B cell (primary cell): ENCODE measurements around the gene L3MBTL3. TPM values are rescaled to one million over a fixed set of nuclear protein-coding genes. Genes with fewer than 3 reads are reported as not detected.

Experiments used
- ATAC-seq: fragments of 200-7000 bp; cut with Tn5 transposase; one replicate; pipeline ENCODE4 v1.10.0; 2021; ENCODE audit warnings: low read depth, mild to moderate bottlenecking, moderate number of reproducible peaks, moderate library complexity
- CTCF ChIA-PET: fragments of 350-600 bp; sonication (Branson Sonifier 250); formaldehyde crosslinking; loops from one replicate; lab custom pipeline; 2021; ENCODE audit warnings: antibody characterized with exemption, inconsistent platforms; lab: Charles Lee
- POLR2A ChIA-PET: fragments of 350-600 bp; sonication (Branson Sonifier 250); formaldehyde crosslinking; loops from one replicate; lab custom pipeline; 2021; ENCODE audit warnings: antibody characterized with exemption; lab: Charles Lee
- DNase-seq: peaks from one replicate; pipeline ENCODE4 v3.0.0; 2013
- H2AFZ ChIP-seq: 2 replicates; pipeline ENCODE4 v1.6.1; 2012; ENCODE audit warnings: mild to moderate bottlenecking, low read depth, low read length; ENCODE audit not compliant: insufficient read depth, poor library complexity, severe bottlenecking
- H3K27ac ChIP-seq, 2 donors: 1 replicate in 1 of 2; 2 replicates in 1 of 2; pipeline ENCODE4 v1.5.1; 2012 to 2013; ENCODE audit warnings: low read length in 2 of 2, mild to moderate bottlenecking in 2 of 2, moderate library complexity in 1 of 2
- H3K27me3 ChIP-seq, 4 experiments: fragments of 200-600 bp in 1 of 4; sonication (generic) in 1 of 4; replicated peaks in 1 of 4; 1 replicate in 2 of 4; 2 replicates in 2 of 4; pipeline versions ENCODE4 v1.6.1 to v1.7.0; 2013 to 2016; ENCODE audit warnings: low read length in 3 of 4, mild to moderate bottlenecking in 2 of 4, mixed read lengths in 1 of 4, moderate library complexity in 1 of 4; ENCODE audit not compliant: insufficient read depth in 4 of 4, control insufficient read depth in 3 of 4; ENCODE audit errors: control extremely low read depth in 1 of 4
- H3K36me3 ChIP-seq, 2 experiments: replicated peaks in 1 of 2; 1 replicate in 1 of 2; 2 replicates in 1 of 2; pipeline versions ENCODE4 v1.6.1 to v1.7.1; 2013; ENCODE audit warnings: low read length in 1 of 2; ENCODE audit not compliant: insufficient read depth in 2 of 2, control insufficient read depth in 1 of 2; ENCODE audit errors: control extremely low read depth in 1 of 2, extremely low read depth in 1 of 2
- H3K4me1 ChIP-seq, 2 donors: fragments of 200-600 bp in 1 of 2; sonication (generic) in 1 of 2; 1 replicate in 1 of 2; 2 replicates in 1 of 2; pipeline versions ENCODE4 v1.5.1 to v1.6.1; 2013 to 2017; ENCODE audit warnings: low read length in 2 of 2; ENCODE audit not compliant: control insufficient read depth in 2 of 2, insufficient read depth in 2 of 2
- H3K4me2 ChIP-seq: replicated peaks from 2 replicates; pipeline ENCODE3; 2012; ENCODE audit warnings: mild to moderate bottlenecking, low read depth, low read length; ENCODE audit not compliant: poor library complexity, severe bottlenecking
- H3K4me3 ChIP-seq, 5 experiments: fragments of 200-600 bp in 1 of 5; sonication (generic) in 1 of 5; 1 replicate in 3 of 5; 2 replicates in 2 of 5; pipeline versions ENCODE4 v1.5.1 to v1.7.0; 2011 to 2016; ENCODE audit warnings: low read length in 4 of 5, mild to moderate bottlenecking in 4 of 5, low read depth in 2 of 5, control low read depth in 1 of 5, moderate library complexity in 1 of 5; ENCODE audit not compliant: insufficient read depth in 1 of 5; ENCODE audit errors: control extremely low read depth in 1 of 5, extremely low read depth in 1 of 5
- H3K79me2 ChIP-seq: fragments of 200-600 bp; sonication (generic); one replicate; pipeline ENCODE4 v1.6.0; 2016; ENCODE audit warnings: low read length; ENCODE audit not compliant: control insufficient read depth, insufficient read depth
- H3K9ac ChIP-seq: fragments of 200-600 bp; sonication (generic); 2 replicates; pipeline ENCODE4 v1.6.1; 2017; ENCODE audit warnings: mild to moderate bottlenecking, low read length, moderate library complexity
- H3K9me3 ChIP-seq, 3 donors: one replicate each; pipeline versions ENCODE4 v1.6.1 to v1.7.1; 2013; ENCODE audit warnings: low read length in 2 of 3; ENCODE audit not compliant: control insufficient read depth in 2 of 3, insufficient read depth in 1 of 3; ENCODE audit errors: control extremely low read depth in 1 of 3
- H4K20me1 ChIP-seq: 2 replicates; pipeline ENCODE4 v1.6.0; 2012; ENCODE audit warnings: mild to moderate bottlenecking, low read length; ENCODE audit not compliant: insufficient read depth, control insufficient read depth, poor library complexity, severe bottlenecking
- H3K27ac Mint-ChIP-seq: one replicate; pipeline ENCODE4 v1.8.0; 2021; ENCODE audit warnings: mixed read lengths
- H3K27me3 Mint-ChIP-seq: one replicate; pipeline ENCODE4 v1.8.0; 2021; ENCODE audit warnings: mixed read lengths
- H3K4me1 Mint-ChIP-seq: one replicate; pipeline ENCODE4 v1.8.0; 2021; ENCODE audit warnings: mixed read lengths
- H3K4me3 Mint-ChIP-seq: one replicate; pipeline ENCODE4 v1.8.0; 2021; ENCODE audit warnings: mixed read lengths
- H3K9me3 Mint-ChIP-seq: one replicate; pipeline ENCODE4 v1.8.0; 2022; ENCODE audit warnings: mixed read lengths; ENCODE audit not compliant: insufficient read depth
- EZH2 ChIP-seq: IDR thresholded peaks from 2 replicates; pipeline ENCODE4 v1.6.1; 2012; ENCODE audit warnings: borderline replicate concordance, low read depth, mild to moderate bottlenecking, moderate library complexity, low read length; ENCODE audit not compliant: insufficient read depth, poor library complexity, severe bottlenecking
- WGBS: methylation state at CpG from one replicate; pipeline ENCODE4 v1.1.5; 2013; ENCODE audit warnings: missing lambda C conversion rate; ENCODE audit not compliant: insufficient coverage; 5-methylcytosine and 5-hydroxymethylcytosine counted together
- intact Hi-C: fragments of 100-400 bp; cut with micrococcal nuclease; formaldehyde crosslinking; loops from one replicate; pipeline ENCODE4 v1.10.0; 2022
- polyA plus RNA-seq: library from polyadenylated mRNA; depleted of rRNA; stranded (reverse); fragments of >200 nt; gene quantifications from 2 replicates; pipeline ENCODE4 v1.2.3, GENCODE V29; 2012
- total RNA-seq, 2 donors: library from RNA; stranded (reverse); fragments of 120-200 nt in 1 of 2; gene quantifications; 1 replicate in 1 of 2; 2 replicates in 1 of 2; pipeline versions ENCODE4 v1.2.3 to v1.2.4, GENCODE V29; 2013 to 2022
- TF ChIP-seq, protein P1 (sequence below): fragments of 200-600 bp; IDR thresholded peaks from one replicate; pipeline ENCODE4 v1.8.0; 2022; ENCODE audit warnings: antibody characterized with exemption, mild to moderate bottlenecking

Gene L3MBTL3
- total and polyA plus RNA-seq, 2 donors (not counting 1 experiment from before 2014, with no cell fraction given) = 28.0 to 46.4 TPM

DNA sequence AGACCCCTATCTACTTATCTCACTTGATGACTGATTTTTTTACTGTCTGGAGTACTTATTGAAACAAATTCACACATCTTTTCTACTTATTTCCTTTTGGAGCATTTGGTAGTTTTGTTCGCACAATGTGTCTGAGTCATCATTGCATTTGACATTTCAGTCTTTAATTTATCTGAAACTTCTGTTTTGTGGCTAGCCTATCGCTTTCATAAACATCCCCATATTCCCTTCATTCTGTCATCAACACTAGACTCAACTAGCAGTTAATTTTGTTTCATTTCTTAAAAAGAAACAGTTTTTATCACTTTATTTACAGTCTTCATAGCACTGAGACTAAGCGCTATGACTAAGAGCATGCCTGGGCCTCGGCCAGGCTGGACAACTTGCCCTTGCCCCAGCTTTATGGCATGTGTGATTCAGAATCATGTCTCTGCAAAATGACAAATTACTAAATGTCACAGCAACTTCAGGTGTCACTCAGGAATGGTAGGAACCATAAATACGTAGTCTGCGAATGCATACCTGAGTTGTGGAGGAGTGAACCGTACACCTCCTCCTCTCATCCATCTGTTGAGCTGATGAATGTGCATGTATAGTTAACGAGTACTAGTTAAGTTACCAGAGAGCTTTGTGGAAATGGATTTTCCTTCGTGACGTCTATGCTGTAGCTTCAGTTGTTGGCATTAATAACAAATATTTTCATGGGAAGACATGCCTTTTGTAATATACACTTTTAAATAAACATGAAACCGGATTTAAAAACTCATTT lies 16.2 kb downstream of the L3MBTL3 start:
- ATAC-seq (no peak), DNase-seq (no peak)
- Histone ChIP-seq H3K79me2 (peaks cover 97% of the 10 kb centered on the region), H3K9me3 (no peaks in the 10 kb centered on the region), H3K27me3 (no peaks in the 10 kb centered on the region), H3K4me1 (peaks cover 4 to 5% of the 10 kb centered on the region in 2 donors), H3K4me2 (no peak overlapping the region), H3K36me3 (peaks cover 0 to 20% of the 10 kb centered on the region in 2 experiments), H3K4me3 (no peak overlapping the region), H4K20me1 (peaks cover 55% of the 10 kb centered on the region), H3K9ac (no peak overlapping the region), H2AFZ (no peak overlapping the region), H3K27ac (no peak overlapping the region)
- no peaks in the 10 kb centered on the region for H3K9me3 Mint-ChIP-seq
- peaks cover 55% of the 10 kb centered on the region for H3K4me1 Mint-ChIP-seq
- ChIA-PET CTCF (interaction anchor here (1.7 kb wide), 1 partner anchor 13 kb away, joined by 7 read pairs; no protein-coding TSS in a partner anchor), POLR2A (no interaction called here)
- no peak overlapping the region for H3K4me3 Mint-ChIP-seq
- WGBS = 72% methylated on average over 2 of the region's 11 CpGs
- TF ChIP-seq EZH2 = no peak
- TF ChIP-seq, protein P1, sequence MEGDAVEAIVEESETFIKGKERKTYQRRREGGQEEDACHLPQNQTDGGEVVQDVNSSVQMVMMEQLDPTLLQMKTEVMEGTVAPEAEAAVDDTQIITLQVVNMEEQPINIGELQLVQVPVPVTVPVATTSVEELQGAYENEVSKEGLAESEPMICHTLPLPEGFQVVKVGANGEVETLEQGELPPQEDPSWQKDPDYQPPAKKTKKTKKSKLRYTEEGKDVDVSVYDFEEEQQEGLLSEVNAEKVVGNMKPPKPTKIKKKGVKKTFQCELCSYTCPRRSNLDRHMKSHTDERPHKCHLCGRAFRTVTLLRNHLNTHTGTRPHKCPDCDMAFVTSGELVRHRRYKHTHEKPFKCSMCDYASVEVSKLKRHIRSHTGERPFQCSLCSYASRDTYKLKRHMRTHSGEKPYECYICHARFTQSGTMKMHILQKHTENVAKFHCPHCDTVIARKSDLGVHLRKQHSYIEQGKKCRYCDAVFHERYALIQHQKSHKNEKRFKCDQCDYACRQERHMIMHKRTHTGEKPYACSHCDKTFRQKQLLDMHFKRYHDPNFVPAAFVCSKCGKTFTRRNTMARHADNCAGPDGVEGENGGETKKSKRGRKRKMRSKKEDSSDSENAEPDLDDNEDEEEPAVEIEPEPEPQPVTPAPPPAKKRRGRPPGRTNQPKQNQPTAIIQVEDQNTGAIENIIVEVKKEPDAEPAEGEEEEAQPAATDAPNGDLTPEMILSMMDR = no peak
- H3K27me3 Mint-ChIP-seq = no peaks in the 10 kb centered on the region
- intact Hi-C loops = loop anchor here (5.0 kb wide), 3 partner anchors 43 to 838 kb away; no protein-coding TSS in a partner anchor
- H3K27ac Mint-ChIP-seq = peak overlapping the region; percentile 27

DNA sequence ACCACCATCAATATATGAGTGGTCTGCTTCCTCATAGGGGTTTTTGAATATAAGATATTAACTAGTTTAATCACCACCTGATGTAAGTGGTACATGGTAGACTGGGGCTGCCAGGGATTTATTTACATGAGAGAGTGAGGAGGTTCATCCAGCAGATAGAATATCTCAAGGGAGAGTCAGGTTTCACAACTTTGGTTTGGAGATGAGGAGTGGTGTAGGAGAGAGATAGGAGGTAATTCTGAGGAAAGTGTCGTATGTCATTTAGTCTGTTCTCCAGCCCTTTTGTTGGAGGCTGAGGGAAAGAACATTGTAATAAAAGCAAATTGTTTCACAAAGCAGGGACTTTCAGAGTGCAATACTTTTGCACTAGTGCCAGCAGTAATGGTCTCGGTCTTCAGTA lies 16.8 kb downstream of the L3MBTL3 start:
- Histone ChIP-seq H3K4me3 (no peak overlapping the region), H3K9me3 (no peaks in the 10 kb centered on the region), H3K4me1 (peaks cover 0 to 5% of the 10 kb centered on the region in 2 donors), H3K79me2 (peaks cover 97% of the 10 kb centered on the region), H4K20me1 (peaks cover 60% of the 10 kb centered on the region), H3K27ac (no peak overlapping the region), H3K9ac (no peak overlapping the region), H2AFZ (no peak overlapping the region), H3K27me3 (no peaks in the 10 kb centered on the region), H3K4me2 (no peak overlapping the region), H3K36me3 (peaks cover 0 to 20% of the 10 kb centered on the region in 2 experiments)
- Mint-ChIP-seq H3K4me3 (no peak overlapping the region), H3K27ac (no peak overlapping the region), H3K4me1 (peaks cover 59% of the 10 kb centered on the region), H3K9me3 (no peaks in the 10 kb centered on the region), H3K27me3 (no peaks in the 10 kb centered on the region)
- ATAC-seq = no peak
- no peak for TF ChIP-seq EZH2
- TF ChIP-seq, protein P1 = no peak
- WGBS = 70% methylated on average over 2 of the region's 2 CpGs
- CTCF ChIA-PET = interaction anchor here (1.7 kb wide), 1 partner anchor 14 kb away, joined by 7 read pairs; no protein-coding TSS in a partner anchor
- POLR2A ChIA-PET = no interaction called here
- DNase-seq = no peak
- intact Hi-C loops = loop anchor here (5.0 kb wide), 3 partner anchors 42 to 837 kb away; no protein-coding TSS in a partner anchor
